HepG2 (cell line): ENCODE data around the gene SLCO4A1. TPM values are rescaled to one million over a fixed set of nuclear protein-coding genes. Genes with fewer than 3 reads are reported as not detected.
A peak's percentile ranks its signal among the peaks of the same experiment; 100 is the strongest.

Experiments used
- ATAC-seq: fragments of 200-7000 bp; cut with Tn5 transposase; 3 replicates; pipeline ENCODE4 v1.9.1; 2020; ENCODE audit warnings: mild to moderate bottlenecking, moderate library complexity
- BruUV-seq: library from RNA; stranded (reverse); fragments of 400-500 nt; replicated peaks from 2 replicates; lab custom pipeline; 2021; lab: Mats Ljungman, UMichigan
- CTCF ChIA-PET: fragments of 300-600 bp; formaldehyde crosslinking; extraction: SDS; loops from one replicate; lab custom pipeline; 2021; ENCODE audit warnings: low total read pairs, inconsistent platforms, low intra/inter-chr PET ratio; lab: Yijun Ruan, JAX
- POLR2A ChIA-PET: fragments of 350-600 bp; sonication (Branson Sonifier 250); formaldehyde crosslinking; loops from one replicate; lab custom pipeline; 2020; ENCODE audit warnings: antibody characterized with exemption, inconsistent platforms; lab: Yijun Ruan, JAX
- DNase-seq: peaks from one replicate; pipeline ENCODE4 v3.0.0-alpha.2; 2015; ENCODE audit warnings: low spot score
- FAIRE-seq: peaks from 3 replicates; lab custom pipeline; 2011; peaks lifted over from hg19 to GRCh38; lab: Jason Lieb, UNC
- H2AFZ ChIP-seq: one replicate; pipeline ENCODE4 v1.6.1; 2011; ENCODE audit warnings: low read length, inconsistent platforms
- H3K27ac ChIP-seq: fragments of 300-600 bp; 3 replicates; pipeline ENCODE4 v1.8.0; 2011; ENCODE audit warnings: mixed run types, mild to moderate bottlenecking, mixed read lengths, low read length, inconsistent platforms; ENCODE audit not compliant: insufficient read depth; ENCODE audit errors: extremely low read length
- H3K27me3 ChIP-seq, 2 experiments: fragments of 200-600 bp in 1 of 2; 2 replicates in 1 of 2; 3 replicates in 1 of 2; pipeline versions ENCODE4 v1.6.0 to v1.8.0; 2011; ENCODE audit warnings: low read length in 2 of 2, mild to moderate bottlenecking in 2 of 2, moderate library complexity in 2 of 2, inconsistent platforms in 1 of 2; ENCODE audit not compliant: insufficient read depth in 2 of 2, control insufficient read depth in 1 of 2
- H3K36me3 ChIP-seq, 2 experiments: fragments of 200-600 bp in 1 of 2; replicated peaks in 1 of 2; 2 replicates in 1 of 2; 3 replicates in 1 of 2; pipeline versions ENCODE4 v1.5.1 to v1.8.0; 2011; ENCODE audit warnings: low read length in 2 of 2, inconsistent platforms in 1 of 2; ENCODE audit not compliant: insufficient read depth in 2 of 2, control insufficient read depth in 1 of 2
- H3K4me1 ChIP-seq: 2 replicates; pipeline ENCODE4 v1.5.1; 2012; ENCODE audit warnings: low read length, inconsistent platforms; ENCODE audit not compliant: insufficient read depth
- H3K4me2 ChIP-seq: 2 replicates; pipeline ENCODE4 v1.6.0; 2011; ENCODE audit warnings: low read depth, low read length, inconsistent platforms
- H3K4me3 ChIP-seq, 3 experiments: fragments of 200-600 bp in 1 of 3; sonication (generic), shearing (Covaris generic) in 1 of 3; replicated peaks in 1 of 3; 2 replicates each; pipeline ENCODE4 v1.5.1; 2011 to 2016; ENCODE audit warnings: low read length in 3 of 3, inconsistent platforms in 2 of 3, low read depth in 2 of 3, mild to moderate bottlenecking in 2 of 3, control low read depth in 1 of 3, mixed read lengths in 1 of 3; ENCODE audit not compliant: insufficient read depth in 1 of 3
- H3K79me2 ChIP-seq: one replicate; pipeline ENCODE4 v1.6.1; 2011; ENCODE audit warnings: low read length, inconsistent platforms; ENCODE audit not compliant: insufficient read depth
- H3K9ac ChIP-seq: 2 replicates; pipeline ENCODE4 v1.6.0; 2011; ENCODE audit warnings: mild to moderate bottlenecking, low read depth, low read length, inconsistent platforms; ENCODE audit not compliant: insufficient read depth
- H3K9me3 ChIP-seq: 2 replicates; pipeline ENCODE4 v1.5.1; 2012; ENCODE audit warnings: mild to moderate bottlenecking, low read length
- H4K20me1 ChIP-seq: 2 replicates; pipeline ENCODE4 v1.6.0; 2011; ENCODE audit warnings: inconsistent platforms, mild to moderate bottlenecking, low read length, moderate library complexity; ENCODE audit not compliant: insufficient read depth
- MAX ChIP-seq: IDR thresholded peaks from 2 replicates; pipeline ENCODE4 v1.6.1; 2012; ENCODE audit warnings: inconsistent platforms
- RXRA ChIP-seq: sonication (generic); formaldehyde crosslinking; IDR thresholded peaks from 2 replicates; pipeline ENCODE4 v1.5.1; 2020; ENCODE audit warnings: missing genetic modification reagents
- SKIL ChIP-seq: sonication (generic); formaldehyde crosslinking; IDR thresholded peaks from 2 replicates; pipeline ENCODE4 v1.8.0; 2022; ENCODE audit warnings: missing genetic modification reagents, mild to moderate bottlenecking, moderate library complexity, borderline replicate concordance
- ZNF253 ChIP-seq: sonication (generic); formaldehyde crosslinking; IDR thresholded peaks from 2 replicates; pipeline ENCODE4 v1.8.0; 2022; ENCODE audit warnings: mild to moderate bottlenecking, missing genetic modification reagents, borderline replicate concordance
- ZNF431 ChIP-seq: sonication (generic); formaldehyde crosslinking; IDR thresholded peaks from 2 replicates; pipeline ENCODE4 v1.9.0; 2022; ENCODE audit warnings: missing genetic modification reagents, low read depth, mild to moderate bottlenecking, borderline replicate concordance
- ZNF549 ChIP-seq: sonication (generic); formaldehyde crosslinking; IDR thresholded peaks from 2 replicates; pipeline ENCODE4 v1.5.0; 2020; ENCODE audit warnings: missing genetic modification reagents
- WGBS: methylation state at CpG from one replicate; pipeline ENCODE4 v1.1.6; 2017; ENCODE audit warnings: low lambda C conversion rate; 5-methylcytosine and 5-hydroxymethylcytosine counted together
- in situ Hi-C: cut with HindIII; loops from 2 replicates; pipeline ENCODE4 v1.10.0; 2017; ENCODE audit warnings: low pct_unique_long_range_greater_than_20kb; ENCODE audit not compliant: extremely low pct_ligation_motif_present
- intact Hi-C: fragments of 100-400 bp; cut with micrococcal nuclease; formaldehyde crosslinking; loops from one replicate; pipeline ENCODE4 v1.10.0; 2022; ENCODE audit not compliant: unreplicated experiment
- polyA plus RNA-seq, 8 experiments: library from polyadenylated mRNA; depleted of rRNA in 3 of 8; stranded (reverse) in 7 of 8; unstranded in 1 of 8; fragments of >200 nt; fragmentation: Illumina TruSeq in 4 of 8; extraction: Trizol in 4 of 8; gene quantifications; 2 replicates each; pipeline versions ENCODE4 v1.2.1 to v1.2.3, GENCODE V29; 2011 to 2016; ENCODE audit warnings: low read depth in 4 of 8, missing spikeins in 1 of 8, mixed read lengths in 1 of 8; ENCODE audit not compliant: insufficient read depth in 1 of 8
- total RNA-seq, 5 experiments: library from RNA; depleted of rRNA; stranded (reverse); fragments of >200 nt; fragmentation: Illumina TruSeq; extraction: Trizol; gene quantifications; 2 replicates each; pipeline ENCODE4 v1.2.3, GENCODE V29; 2016; ENCODE audit warnings: low read depth in 1 of 5

SLCO4A1 gene
- total and polyA plus RNA-seq, 2 of the 13 experiments (the other 11 are each of a cell fraction or from before 2014, with no cell fraction given): 55.5 to 112 TPM

- TF ChIP-seq MAX: 0 out of 2 replicates have a peak, but pooled peaks have one; percentile 5
- TF ChIP-seq RXRA (CRISPR knock-in tag): 0 out of 2 replicates have a peak, but pooled peaks have one; percentile 39
- peak; percentile 19; the same call in 1 of the 2 replicates for TF ChIP-seq ZNF431 (CRISPR knock-in tag)
Measured at GRCh38 chr20:62652894-62653305, 10.6 kb downstream of the SLCO4A1 start (continued).

GRCh38 chr20:62653373-62653772 is 11.1 kb downstream of the SLCO4A1 start:
- H3K36me3 ChIP-seq: peaks cover 6 to 61% of the 10 kb centered on the region in 2 experiments; a peak in 4 of 5 replicates
- H3K9ac ChIP-seq: peak overlapping the region; percentile 74; the same call in 1 of the 2 replicates
- ChIA-PET POLR2A (interaction anchor here (0.8 to 3.7 kb wide), 5 partner anchors 13 to 286 kb away, joined by 4 to 36 read pairs (median 4); partner anchors contain the start of gene OGFR), CTCF (no interaction called here)
- H3K27me3 ChIP-seq: no peaks in the 10 kb centered on the region
- peaks cover 33% of the 10 kb centered on the region for H3K4me1 ChIP-seq
- no peak overlapping the region for H3K4me3 ChIP-seq
- H3K27ac ChIP-seq: no peak overlapping the region
- TF ChIP-seq SKIL: no peak
- TF ChIP-seq ZNF549: no peak
- TF ChIP-seq ZNF253 (CRISPR knock-in tag): 0 out of 2 replicates have a peak, but pooled peaks have one; percentile 47
- no peaks in the 10 kb centered on the region for H4K20me1 ChIP-seq
- DNase-seq: no peak
- 88% methylated on average over 12 of the region's 12 CpGs for WGBS
- in situ Hi-C loops (no loop called here), intact Hi-C loops (no loop called here)
- peaks cover 50% of the 10 kb centered on the region for H3K79me2 ChIP-seq
- no peaks in the 10 kb centered on the region for H3K9me3 ChIP-seq
- H3K4me2 ChIP-seq: no peak overlapping the region
- H2AFZ ChIP-seq: no peak overlapping the region
- BruUV-seq: no TSS peak
- no peak for ATAC-seq
- FAIRE-seq: no peak
